GM19025 (cell line): ENCODE results near the gene SEMA5B.

Experiments used
- ATAC-seq: cut with Tn5 transposase; IDR thresholded peaks from one replicate; pipeline ENCODE4 v1.9.1; 2021; ENCODE audit warnings: mild to moderate bottlenecking, low read depth, moderate library complexity; ENCODE audit not compliant: unreplicated experiment

Gene SEMA5B

GRCh38 chr3:122998856-122999255 lies 28.7 kb downstream of the SEMA5B start:
- no peak for ATAC-seq

- ATAC-seq: no peak
Observed at GRCh38 chr3:122998206-122998605, 29.4 kb downstream of the SEMA5B start.

GRCh38 chr3:122996038-122996580 lies 31.5 kb downstream of the SEMA5B start:
- ATAC-seq: no peak

DNA sequence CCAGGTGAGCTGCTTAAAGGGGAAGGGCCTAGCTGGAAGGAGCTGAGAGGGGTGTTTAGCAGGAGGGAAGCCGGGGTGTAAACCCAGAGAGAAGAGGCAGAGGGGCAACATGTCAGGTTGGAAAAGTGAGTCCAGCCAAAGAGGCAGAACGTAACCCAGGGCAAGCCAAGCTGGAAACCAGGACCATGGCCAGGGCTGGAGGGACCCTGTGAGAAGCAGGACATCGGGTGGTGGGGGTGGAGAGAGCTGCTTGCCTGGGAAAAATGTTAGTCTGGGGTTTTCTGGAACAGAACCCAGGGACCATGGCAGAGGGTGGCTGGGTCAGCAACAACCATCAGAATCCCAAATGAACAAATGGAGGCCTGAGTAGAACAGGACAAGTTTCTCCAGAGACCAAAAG lies 32.6 kb downstream of the SEMA5B start:
- no peak for ATAC-seq

- no peak for ATAC-seq
Observed at GRCh38 chr3:122993124-122993978, 34.2 kb downstream of the SEMA5B start.

DNA sequence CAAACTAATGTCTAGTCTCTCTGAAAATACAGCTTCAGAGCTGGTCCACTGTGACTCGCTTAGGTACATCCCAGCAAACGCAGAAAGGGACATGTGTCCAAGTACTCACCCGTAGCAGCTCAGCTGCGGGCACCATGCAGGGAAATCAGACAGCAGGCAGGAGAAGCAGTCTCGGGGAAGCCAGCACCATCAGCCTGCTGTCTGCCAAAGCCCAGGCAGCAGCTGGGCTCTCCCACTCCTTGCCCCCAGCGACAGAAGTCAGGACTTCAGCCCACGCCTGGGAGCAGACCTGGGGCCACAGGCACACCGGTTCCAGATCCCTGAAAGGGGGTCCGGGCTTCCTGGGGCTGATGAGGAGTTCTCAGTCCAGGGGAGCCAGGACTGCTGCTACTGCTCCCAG lies 34.9 kb downstream of the SEMA5B start:
- ATAC-seq: no peak

DNA sequence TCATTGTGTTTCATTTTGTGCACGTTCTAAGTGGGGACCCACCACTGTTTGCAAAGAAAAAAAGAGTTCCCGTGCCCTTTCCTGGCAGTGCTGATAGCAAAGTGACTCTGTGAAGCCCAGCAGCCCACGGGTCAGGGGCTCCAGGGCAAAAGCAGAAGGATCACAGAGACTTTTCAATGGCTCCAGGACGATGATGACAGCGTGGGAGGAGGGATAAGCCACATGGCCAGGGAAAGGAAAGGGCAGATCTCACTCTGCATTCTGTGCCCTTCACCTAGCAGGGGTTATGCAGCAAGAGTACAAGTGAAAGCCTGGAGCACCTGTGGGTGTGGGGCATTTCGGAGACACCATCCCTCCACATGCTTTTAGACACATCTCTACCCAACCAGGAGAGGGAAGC lies 35.4 kb downstream of the SEMA5B start:
- no peak for ATAC-seq

DNA sequence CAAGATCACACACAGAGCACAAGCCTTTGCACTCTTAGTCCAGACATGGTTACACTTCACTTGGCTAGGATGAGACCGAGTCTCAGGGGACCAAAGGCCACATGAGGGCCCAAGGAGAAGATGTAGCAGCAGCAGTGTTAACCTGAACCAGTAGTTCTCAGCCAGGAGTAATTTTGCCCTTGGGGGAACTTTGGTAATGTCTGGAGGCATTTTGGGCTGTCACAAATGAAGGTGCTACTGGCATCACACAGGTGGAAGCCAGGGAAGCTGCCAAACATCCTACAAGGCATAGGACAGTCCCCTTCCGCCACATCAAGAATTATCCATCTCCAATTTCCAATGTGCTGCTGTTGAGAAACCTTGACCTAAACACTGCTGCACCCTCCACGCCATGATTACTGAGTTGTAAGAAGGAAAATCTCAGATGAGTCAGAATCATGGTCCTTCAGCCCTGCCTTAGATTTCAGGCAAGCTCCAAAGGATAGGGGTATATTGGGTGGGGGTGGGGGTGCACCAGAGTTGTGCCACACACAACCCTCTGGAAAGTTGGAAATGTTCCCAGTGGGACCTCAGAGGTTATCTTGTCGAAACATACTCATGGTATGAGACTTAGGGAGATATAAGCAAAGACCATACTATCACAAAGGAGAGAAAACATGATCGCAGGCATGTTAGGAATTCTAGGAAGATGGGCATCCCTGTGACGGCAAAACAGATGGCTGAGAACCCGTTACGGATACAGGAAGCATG lies 36.2 kb downstream of the SEMA5B start:
- no peak for ATAC-seq

GRCh38 chr3:122989856-122990575 lies 37.5 kb downstream of the SEMA5B start:
- no peak for ATAC-seq

GRCh38 chr3:122988508-122988907 lies 39.1 kb downstream of the SEMA5B start:
- no peak for ATAC-seq

DNA sequence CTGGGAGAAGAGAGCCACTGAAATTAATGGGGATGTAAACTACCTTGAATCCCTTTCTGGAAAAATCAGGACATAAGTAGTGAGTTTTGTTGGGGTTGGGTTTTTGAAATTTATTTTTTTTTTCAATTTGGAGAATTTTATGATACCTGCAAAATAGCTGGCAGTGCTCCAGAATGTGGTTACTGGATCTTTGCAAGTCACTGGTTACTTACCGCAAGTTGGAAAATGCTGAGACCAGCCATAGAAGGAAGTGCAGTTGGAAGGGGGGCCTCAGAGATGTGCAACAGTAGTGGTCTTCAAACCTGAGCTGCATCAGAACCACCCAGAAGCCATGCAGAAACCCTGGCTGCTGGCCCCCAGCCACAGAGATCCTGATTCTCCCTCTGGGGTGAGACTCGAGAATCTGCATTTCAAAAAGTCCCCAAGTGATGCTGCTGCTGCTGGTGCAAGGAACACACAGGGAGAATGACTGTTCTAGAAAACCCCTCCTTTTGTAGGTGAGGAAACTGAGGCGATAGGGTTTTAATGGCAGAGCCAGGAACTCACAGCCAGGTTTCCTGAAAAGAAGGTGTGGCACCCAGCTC lies 39.7 kb downstream of the SEMA5B start:
- no peak for ATAC-seq

DNA sequence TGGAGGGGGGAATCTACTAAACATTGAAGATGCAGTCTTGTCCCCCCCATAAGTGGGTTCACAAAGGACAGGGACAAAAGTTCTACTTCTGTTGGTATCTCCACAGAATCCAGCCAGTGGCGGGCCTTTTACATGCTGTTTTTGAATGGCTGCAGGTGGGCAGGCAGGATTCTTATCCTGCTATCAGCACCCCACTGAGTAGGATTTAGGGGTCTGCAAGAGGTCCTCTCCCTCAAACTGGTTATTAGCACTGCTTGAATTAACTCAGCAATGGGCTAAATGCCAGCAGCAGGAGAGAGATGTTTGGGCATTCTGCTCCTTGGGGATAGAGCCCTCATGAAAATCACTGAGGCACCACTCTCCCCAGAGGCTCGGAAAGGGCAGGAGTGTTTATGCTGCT lies 40.3 kb downstream of the SEMA5B start:
- ATAC-seq: no peak

DNA sequence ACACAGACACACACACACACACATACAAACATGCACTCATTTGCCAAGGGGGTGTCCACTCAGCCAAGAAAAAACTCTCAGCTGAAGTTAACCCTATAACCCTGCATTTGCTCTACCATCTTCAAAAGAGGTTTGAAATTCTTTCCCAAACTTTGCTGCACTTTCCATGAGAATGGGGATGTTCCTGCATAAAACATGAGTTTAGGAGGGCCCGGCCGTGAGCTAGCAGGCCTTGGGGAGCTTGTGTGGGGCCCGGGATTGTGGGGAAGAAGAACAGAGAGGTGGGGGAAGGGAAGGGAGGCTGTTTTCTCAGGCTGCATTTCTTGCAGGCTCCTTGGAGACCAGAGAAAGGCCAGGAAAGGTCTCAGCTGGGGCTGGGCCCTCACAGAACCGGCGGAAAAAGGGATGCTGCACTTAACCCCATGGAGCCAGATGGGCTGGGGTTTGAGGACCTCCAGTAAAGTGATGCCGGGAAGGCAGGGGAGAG lies 40.8 kb downstream of the SEMA5B start:
- ATAC-seq: no peak

GRCh38 chr3:122985539-122985938 lies 42.0 kb downstream of the SEMA5B start:
- ATAC-seq: no peak

- ATAC-seq: no peak
Observed at GRCh38 chr3:122984650-122985049, 42.9 kb downstream of the SEMA5B start.

- no peak for ATAC-seq
Observed at GRCh38 chr3:122984007-122984406, 43.6 kb downstream of the SEMA5B start.

- ATAC-seq: no peak
Observed at GRCh38 chr3:122982216-122983185, 45.1 kb downstream of the SEMA5B start.

- ATAC-seq: no peak
Observed at GRCh38 chr3:122979211-122979610, 48.4 kb downstream of the SEMA5B start.

DNA sequence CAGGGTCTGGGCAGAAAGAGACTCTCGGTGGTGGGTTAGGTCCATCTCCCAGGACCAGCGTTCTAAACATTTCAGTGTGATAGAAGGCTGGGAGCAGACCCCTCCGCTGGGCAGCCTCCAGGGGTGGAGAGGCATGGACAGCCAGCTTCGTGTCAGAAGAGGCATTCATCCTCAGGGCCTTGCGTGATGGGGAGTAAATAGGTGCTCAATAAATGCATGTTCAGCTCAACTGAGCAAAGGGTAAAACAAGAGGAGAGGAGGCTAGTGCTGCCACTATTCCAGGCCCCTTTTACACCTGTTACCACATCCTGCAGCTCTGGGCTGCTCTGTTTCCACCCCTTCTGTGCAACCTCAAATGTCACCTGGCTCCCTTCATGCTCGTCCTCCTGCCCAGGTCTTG lies 49.0 kb downstream of the SEMA5B start:
- ATAC-seq: no peak
